NCI-H2081 treated with DMSO at 0.1 percent for 48 hours (cell line): ENCODE measurements around the gene C1orf116.

ENCODE experiments used
- DNase-seq: peaks from one replicate; lab custom pipeline; 2025; lab: John Stamatoyannopoulos, UW

Gene C1orf116

GRCh38 chr1:207034998-207035397 lies 2.4 kb upstream of the C1orf116 start:
- DNase-seq = no peak

GRCh38 chr1:207034208-207034607 lies 1.7 kb upstream of the C1orf116 start:
- DNase-seq = no peak

GRCh38 chr1:207033302-207033701 lies 746 bp upstream of the C1orf116 start:
- no peak for DNase-seq

GRCh38 chr1:207031632-207032264 lies 808 bp downstream of the C1orf116 start:
- peak; percentile 65 for DNase-seq

- DNase-seq = no peak
Measured at GRCh38 chr1:207031016-207031415, 1.5 kb downstream of the C1orf116 start.

- DNase-seq = no peak
Measured at GRCh38 chr1:207030522-207031009, 2.0 kb downstream of the C1orf116 start.

GRCh38 chr1:207029701-207030521 lies 2.6 kb downstream of the C1orf116 start:
- DNase-seq = peak; percentile 64

GRCh38 chr1:207028884-207029650 lies 3.5 kb downstream of the C1orf116 start:
- no peak for DNase-seq

- no peak for DNase-seq
Measured at GRCh38 chr1:207027921-207028320, 4.6 kb downstream of the C1orf116 start.

- DNase-seq = no peak
Measured at GRCh38 chr1:207027206-207027777, 5.3 kb downstream of the C1orf116 start.

GRCh38 chr1:207026104-207026534 lies 6.4 kb downstream of the C1orf116 start:
- no peak for DNase-seq

- DNase-seq = no peak
Measured at GRCh38 chr1:207025146-207025880, 7.2 kb downstream of the C1orf116 start.

GRCh38 chr1:207024202-207025145 lies 8.1 kb downstream of the C1orf116 start:
- no peak for DNase-seq

GRCh38 chr1:207022996-207023679 lies 9.4 kb downstream of the C1orf116 start:
- no peak for DNase-seq

- no peak for DNase-seq
Measured at GRCh38 chr1:207021876-207022596, 10.5 kb downstream of the C1orf116 start.

- DNase-seq = no peak
Measured at GRCh38 chr1:207021139-207021861, 11.3 kb downstream of the C1orf116 start.

- DNase-seq = no peak
Measured at GRCh38 chr1:207020709-207021107, 11.8 kb downstream of the C1orf116 start.

GRCh38 chr1:207020065-207020708 lies 12.4 kb downstream of the C1orf116 start:
- no peak for DNase-seq
